NCI-H226 (cell line): ENCODE measurements around the gene PLEKHG4B.
"Not testable (repeated sequence)": the region's sequence is repeated elsewhere in the genome, so short reads cannot be mapped to it uniquely, and the experiment has no call there.

ENCODE experiments used
- DNase-seq: peaks from one replicate; pipeline ENCODE4 v3.0.0-alpha.2; 2015

The PLEKHG4B gene

GRCh38 chr5:234450-234849, 142.5 kb downstream of the PLEKHG4B start:
- no peak for DNase-seq

- DNase-seq: not testable (repeated sequence)
These were observed 143.6 kb downstream of the PLEKHG4B start for GRCh38 chr5:235527-235926.

GRCh38 chr5:237931-238330, 146.0 kb downstream of the PLEKHG4B start:
- DNase-seq: not testable (repeated sequence)
